CD1c-positive myeloid dendritic cell (primary cell): ENCODE data around the gene CAV3.
A peak's percentile ranks its signal among the peaks of the same experiment; 100 is the strongest.

Experiments
- DNase-seq: peaks from one replicate; pipeline ENCODE4 v3.0.0-alpha.2; 2016; ENCODE audit errors: extremely low spot score

The CAV3 gene

GRCh38 chr3:8761866-8762265 is 28.3 kb downstream of the CAV3 start:
- DNase-seq: no peak

- no peak for DNase-seq
These were observed 29.2 kb downstream of the CAV3 start for GRCh38 chr3:8762607-8763377.

GRCh38 chr3:8764528-8764927 is 30.9 kb downstream of the CAV3 start:
- no peak for DNase-seq

- DNase-seq: no peak
These were observed 31.9 kb downstream of the CAV3 start for GRCh38 chr3:8765528-8765927.

- DNase-seq: no peak
These were observed 32.5 kb downstream of the CAV3 start for GRCh38 chr3:8766148-8766547.

GRCh38 chr3:8767256-8767666 is 33.7 kb downstream of the CAV3 start:
- DNase-seq: no peak

GRCh38 chr3:8767667-8768363 is 34.2 kb downstream of the CAV3 start:
- no peak for DNase-seq

- no peak for DNase-seq
These were observed 34.9 kb downstream of the CAV3 start for GRCh38 chr3:8768364-8769087.

- peak; percentile 42 for DNase-seq
These were observed 35.7 kb downstream of the CAV3 start, which contains the start of gene OXTR for GRCh38 chr3:8769088-8769822. TSS of gene OXTR (minus strand) at chr3:8769613. CDS start at chr3:8768187, 1,426 bp downstream.

GRCh38 chr3:8773941-8774542 is 40.4 kb downstream of the CAV3 start:
- no peak for DNase-seq

- no peak for DNase-seq
These were observed 41.6 kb downstream of the CAV3 start for GRCh38 chr3:8775181-8775580.

- DNase-seq: no peak
These were observed 42.0 kb downstream of the CAV3 start for GRCh38 chr3:8775602-8776001.

GRCh38 chr3:8776406-8776805 is 42.8 kb downstream of the CAV3 start:
- DNase-seq: no peak

GRCh38 chr3:8777201-8777977 is 43.8 kb downstream of the CAV3 start:
- DNase-seq: no peak

- DNase-seq: no peak
These were observed 44.3 kb downstream of the CAV3 start for GRCh38 chr3:8777978-8778267.

GRCh38 chr3:8778475-8778874 is 44.9 kb downstream of the CAV3 start:
- DNase-seq: no peak

- DNase-seq: no peak
These were observed 46.7 kb downstream of the CAV3 start for GRCh38 chr3:8780279-8780678.

GRCh38 chr3:8784676-8785435 is 51.3 kb downstream of the CAV3 start:
- no peak for DNase-seq

GRCh38 chr3:8790529-8790928 is 56.9 kb downstream of the CAV3 start:
- DNase-seq: no peak

GRCh38 chr3:8793242-8793641 is 59.6 kb downstream of the CAV3 start:
- no peak for DNase-seq
